ENCODE results near the gene RPS18.

RPS18 gene

DNA sequence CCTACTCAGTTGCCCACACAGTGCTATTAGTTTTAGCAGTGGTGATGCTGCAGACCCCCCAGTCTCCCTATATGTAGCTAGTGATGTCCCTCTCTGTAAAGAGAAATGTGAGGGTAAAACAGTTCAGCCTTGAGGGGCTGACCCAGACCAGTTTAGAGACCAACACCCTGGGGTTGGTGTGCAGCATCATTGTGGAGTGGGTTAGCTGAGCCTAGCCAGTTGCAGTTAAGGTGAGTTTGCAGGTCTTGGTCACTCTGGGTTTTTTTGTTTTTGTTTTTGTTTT lies 4.6 kb downstream of the RPS18 start:
- TF ChIP-seq, protein P1, sequence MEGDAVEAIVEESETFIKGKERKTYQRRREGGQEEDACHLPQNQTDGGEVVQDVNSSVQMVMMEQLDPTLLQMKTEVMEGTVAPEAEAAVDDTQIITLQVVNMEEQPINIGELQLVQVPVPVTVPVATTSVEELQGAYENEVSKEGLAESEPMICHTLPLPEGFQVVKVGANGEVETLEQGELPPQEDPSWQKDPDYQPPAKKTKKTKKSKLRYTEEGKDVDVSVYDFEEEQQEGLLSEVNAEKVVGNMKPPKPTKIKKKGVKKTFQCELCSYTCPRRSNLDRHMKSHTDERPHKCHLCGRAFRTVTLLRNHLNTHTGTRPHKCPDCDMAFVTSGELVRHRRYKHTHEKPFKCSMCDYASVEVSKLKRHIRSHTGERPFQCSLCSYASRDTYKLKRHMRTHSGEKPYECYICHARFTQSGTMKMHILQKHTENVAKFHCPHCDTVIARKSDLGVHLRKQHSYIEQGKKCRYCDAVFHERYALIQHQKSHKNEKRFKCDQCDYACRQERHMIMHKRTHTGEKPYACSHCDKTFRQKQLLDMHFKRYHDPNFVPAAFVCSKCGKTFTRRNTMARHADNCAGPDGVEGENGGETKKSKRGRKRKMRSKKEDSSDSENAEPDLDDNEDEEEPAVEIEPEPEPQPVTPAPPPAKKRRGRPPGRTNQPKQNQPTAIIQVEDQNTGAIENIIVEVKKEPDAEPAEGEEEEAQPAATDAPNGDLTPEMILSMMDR (IDR thresholded peaks at IDR 0.05), result no peak

DNA sequence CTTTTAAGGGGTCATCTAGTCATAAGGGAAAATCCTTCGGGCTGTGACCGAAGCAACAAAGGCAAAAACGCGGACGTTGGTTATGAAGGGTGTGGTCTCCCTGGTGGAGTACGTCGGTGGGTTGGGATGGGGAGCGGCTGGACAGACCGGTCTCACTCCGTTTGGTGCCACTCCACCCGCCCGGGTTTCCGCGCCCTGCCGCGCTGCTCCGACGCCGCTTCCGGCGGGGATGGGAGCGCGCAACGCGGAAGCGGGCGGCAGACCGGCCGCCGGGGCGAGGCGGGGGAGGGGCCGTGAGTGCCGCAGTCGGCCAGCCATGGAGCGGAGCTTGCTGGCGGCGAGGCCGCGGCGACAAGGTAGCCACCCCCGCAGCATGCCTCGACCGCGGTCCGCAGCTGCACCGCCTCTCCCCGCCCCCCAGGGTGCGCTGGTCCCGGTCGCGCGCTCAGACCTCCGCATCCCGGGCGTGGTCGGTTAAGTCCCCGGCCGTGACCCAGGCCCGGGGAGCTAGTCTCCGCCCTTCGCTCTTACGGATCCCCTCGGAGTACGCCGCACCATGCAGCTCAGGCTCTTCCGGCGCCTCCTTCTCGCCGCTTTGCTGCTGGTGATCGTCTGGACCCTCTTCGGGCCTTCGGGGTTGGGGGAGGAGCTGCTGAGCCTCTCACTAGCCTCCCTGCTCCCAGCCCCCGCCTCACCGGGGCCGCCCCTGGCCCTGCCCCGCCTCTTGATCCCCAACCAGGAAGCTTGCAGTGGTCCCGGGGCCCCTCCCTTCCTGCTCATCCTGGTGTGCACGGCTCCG lies 5.2 kb downstream of the RPS18 start, which contains the start of gene B3GALT4:
Gene B3GALT4 (plus strand): TSS at position 260 of the 799 bp plus-strand sequence. CDS start 297 bp downstream, at position 557.
- TF ChIP-seq, protein P1 (IDR thresholded peaks at IDR 0.05), result peak; percentile 39; the same call in 1 of the 2 replicates

DNA sequence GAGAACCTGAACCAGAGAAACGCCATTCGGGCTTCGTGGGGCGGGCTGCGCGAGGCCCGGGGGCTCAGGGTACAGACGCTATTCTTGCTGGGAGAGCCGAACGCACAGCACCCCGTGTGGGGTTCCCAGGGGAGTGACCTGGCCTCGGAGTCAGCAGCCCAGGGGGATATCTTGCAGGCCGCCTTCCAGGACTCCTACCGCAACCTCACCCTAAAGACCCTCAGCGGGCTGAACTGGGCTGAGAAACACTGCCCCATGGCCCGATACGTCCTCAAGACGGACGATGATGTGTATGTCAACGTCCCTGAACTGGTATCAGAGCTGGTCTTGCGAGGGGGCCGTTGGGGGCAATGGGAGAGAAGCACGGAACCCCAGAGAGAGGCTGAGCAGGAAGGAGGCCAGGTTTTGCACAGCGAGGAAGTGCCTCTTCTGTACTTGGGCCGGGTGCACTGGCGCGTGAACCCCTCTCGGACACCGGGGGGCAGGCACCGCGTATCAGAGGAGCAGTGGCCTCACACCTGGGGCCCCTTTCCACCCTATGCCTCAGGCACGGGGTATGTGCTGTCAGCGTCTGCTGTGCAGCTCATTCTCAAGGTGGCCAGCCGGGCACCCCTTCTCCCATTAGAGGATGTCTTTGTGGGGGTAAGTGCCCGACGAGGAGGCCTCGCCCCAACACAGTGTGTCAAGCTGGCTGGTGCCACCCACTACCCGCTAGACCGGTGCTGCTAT lies 6.0 kb downstream of the RPS18 start:
- TF ChIP-seq, protein P1 (IDR thresholded peaks at IDR 0.05), result no peak

DNA sequence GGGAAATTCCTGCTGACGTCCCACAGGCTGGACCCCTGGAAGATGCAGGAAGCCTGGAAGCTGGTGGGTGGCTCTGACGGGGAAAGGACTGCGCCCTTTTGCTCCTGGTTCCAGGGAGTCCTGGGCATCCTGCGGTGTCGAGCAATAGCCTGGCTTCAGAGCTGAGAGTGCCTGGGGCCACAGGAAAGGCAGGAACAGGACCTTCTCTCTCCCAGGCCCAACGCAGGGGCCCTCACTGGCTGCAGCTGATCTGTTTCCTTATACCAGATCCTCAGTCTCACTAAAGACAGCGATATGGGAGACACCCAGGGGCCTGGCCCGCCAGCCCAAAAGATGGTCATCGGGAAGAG lies 6.5 kb downstream of the RPS18 start:
- TF ChIP-seq, protein P1 (IDR thresholded peaks at IDR 0.05), result no peak

DNA sequence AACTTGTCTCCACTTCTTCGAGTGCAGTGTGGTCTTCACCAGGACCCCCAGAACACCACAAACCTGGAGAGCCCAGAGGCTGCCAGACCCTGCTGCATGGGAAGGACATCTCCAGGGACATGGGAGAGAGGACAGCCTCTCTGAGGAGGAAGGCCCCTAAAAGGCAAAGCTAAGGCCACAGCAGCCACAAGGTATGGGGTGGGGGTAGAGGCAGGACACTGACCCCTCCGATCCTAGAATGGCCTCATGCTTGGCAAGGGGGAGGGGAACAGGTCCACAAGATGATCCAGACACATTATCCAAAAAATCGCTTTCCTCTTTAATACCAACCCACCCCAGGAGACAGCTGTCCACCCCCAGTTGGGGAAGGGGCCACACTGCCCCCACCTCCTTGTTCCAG lies 6.9 kb downstream of the RPS18 start:
- TF ChIP-seq, protein P1 (IDR thresholded peaks at IDR 0.05), result no peak

DNA sequence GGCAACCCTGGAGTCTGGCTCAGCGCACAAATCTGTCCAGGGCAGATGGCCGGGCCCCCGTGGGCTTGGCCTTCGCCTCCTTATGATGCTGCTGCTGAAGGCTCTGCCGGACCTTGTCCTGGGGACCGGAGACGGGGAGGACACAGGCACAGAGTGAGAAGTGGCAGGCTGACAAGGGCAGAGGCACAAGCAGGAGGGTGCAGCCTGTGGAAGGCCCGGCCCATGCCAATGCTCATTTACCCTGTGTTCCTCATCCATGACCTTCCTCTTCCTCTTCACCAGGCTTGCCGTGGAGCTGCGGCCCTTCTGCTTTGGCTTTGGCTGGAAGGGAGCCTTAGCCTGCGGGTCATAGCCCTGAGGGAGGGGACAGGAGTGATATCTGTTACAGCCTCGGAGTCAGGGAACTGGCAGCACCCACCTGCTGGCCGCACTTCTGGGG lies 7.4 kb downstream of the RPS18 start:
- TF ChIP-seq, protein P1 (IDR thresholded peaks at IDR 0.05), result no peak

DNA sequence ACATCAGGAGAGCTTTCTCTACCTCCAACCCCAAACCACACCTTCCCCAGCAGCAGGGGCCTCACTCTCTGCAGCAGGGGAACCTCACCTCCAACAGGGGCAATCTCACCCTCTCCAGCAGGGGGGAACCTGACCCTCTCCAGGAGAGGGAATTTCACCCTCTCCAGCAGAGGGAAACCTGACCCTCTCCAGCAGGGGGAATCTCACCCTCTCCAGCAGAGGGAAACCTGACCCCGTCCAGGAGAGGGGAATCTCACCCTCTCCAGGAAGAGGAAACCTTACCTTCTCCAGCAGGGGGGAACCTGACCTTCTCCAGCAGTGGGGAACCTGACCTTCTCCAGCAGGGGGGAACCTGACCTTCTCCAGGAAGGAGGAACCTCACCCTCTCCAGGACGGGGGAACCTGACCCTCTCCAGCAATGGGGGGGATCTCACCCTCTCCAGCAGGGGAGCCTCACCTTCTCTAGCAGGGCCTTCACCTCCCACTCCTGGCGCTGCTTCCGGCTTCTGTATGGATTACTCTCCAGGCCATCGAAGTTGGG lies 8.2 kb downstream of the RPS18 start:
- TF ChIP-seq, protein P1 (IDR thresholded peaks at IDR 0.05), result peak; percentile 31

Measured in LNCAP (cell line).